GM19438 (cell line): ENCODE data around the gene ISCU.
"Not testable (repeated sequence)": the region's sequence is repeated elsewhere in the genome, so short reads cannot be mapped to it uniquely, and the experiment has no call there.

Source experiments
- ATAC-seq: cut with Tn5 transposase; IDR thresholded peaks from one replicate; pipeline ENCODE4 v1.9.1; 2021; ENCODE audit warnings: low read depth; ENCODE audit not compliant: unreplicated experiment

ISCU gene

DNA sequence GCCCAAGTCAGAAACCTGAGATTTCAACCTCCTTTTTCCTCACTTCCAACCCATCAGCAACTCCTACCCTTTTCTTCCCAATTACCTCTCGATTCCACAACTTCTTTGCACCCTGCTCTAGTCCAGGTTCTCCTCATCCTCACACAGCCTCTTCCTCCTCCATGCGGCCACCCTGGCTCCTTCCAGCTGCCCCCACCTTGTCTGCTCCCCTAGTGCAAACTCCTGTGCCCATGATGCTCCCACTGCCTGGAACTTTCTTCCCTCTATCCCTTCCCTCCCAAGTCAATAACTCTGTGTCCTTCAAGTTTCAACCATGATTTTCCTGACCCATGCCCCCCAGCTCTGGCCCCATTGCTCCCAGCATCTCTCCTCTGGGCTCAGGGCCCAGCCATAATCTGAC lies 54.0 kb downstream of the ISCU start:
- no peak for ATAC-seq

DNA sequence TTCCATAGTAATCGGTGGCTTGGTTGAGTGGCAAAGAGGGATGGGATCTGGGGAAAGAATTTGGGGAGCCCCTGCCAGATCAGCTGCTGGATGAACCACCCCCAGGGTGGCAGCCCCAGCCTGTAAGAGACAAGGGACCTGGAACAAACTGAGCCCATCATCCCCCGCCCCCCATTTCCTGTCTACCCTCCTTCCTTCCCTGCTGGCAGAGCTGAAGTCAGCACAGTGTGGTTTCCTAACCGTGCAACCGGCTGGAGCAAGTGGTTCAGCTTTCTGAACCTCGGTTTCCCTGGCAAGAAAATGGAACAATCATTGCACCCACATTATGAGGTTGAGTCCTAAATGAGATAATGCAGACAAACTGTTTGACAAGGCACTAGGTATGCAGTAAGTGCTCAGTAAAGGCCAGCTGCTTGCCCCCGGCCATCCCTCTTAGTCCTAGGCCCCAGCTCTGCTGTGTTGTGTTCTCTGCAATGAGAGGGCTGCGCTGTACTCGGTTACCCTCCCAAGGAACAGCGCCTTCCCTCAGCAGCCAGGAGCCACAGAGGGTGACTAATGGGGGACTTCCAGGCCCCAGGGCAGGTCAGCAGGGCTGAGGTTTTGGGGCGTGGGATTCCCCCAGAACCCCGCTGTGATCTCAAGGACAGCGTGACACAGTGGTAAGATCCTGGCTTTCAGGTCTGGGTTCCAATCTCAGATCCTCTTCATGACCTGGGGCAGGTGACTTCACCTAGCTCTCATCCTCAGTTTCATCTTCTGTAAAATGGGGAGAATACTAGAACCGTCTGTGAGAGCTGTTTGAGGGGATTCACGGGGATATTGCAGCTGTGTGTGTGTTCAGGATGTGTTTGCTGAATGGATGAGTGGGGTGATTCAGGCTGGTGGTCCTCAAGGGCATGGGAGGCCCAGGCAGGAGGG lies 54.8 kb downstream of the ISCU start:
- ATAC-seq: peak; percentile 65

DNA sequence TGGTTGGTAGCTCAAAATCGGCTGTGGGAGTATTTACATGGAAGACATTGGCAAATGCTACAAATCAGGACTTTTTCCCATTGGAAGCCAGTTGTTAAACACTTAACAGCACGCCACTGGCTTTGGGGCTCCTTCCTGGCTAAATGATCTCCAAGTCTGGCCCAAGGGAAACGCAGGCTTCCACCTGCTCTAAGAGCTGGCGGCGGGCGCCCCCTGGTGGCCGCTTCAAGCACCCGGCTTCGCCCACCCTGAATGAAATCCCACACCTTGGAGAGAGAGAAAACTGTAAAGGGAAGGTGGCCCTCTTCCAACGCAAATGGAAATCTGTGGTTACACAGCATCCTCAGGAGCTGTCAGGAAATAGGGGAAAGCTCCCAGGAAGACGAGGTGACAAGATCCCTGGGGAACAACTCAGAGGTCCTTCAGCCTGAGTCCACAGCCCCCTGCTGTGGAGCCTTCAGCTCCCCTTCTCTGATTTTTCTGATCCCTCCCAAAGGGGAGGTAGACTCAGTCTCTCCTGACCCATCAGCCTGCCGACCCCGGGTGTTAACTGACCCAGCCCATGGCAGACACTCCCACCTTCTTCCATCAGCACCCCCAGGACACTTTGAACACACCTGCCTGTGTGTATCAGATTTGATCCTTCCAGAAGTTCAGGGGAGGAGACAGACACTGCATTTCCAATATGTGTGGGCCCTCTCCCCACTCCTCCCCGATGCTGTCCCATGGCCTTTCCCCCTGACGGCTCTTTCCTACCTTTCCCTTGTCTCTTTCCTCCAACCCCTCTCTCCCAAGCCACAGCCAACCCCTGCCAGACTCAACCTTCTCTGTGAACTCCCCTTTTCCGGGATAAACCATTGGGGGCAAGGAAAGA lies 55.9 kb downstream of the ISCU start:
- ATAC-seq: no peak

DNA sequence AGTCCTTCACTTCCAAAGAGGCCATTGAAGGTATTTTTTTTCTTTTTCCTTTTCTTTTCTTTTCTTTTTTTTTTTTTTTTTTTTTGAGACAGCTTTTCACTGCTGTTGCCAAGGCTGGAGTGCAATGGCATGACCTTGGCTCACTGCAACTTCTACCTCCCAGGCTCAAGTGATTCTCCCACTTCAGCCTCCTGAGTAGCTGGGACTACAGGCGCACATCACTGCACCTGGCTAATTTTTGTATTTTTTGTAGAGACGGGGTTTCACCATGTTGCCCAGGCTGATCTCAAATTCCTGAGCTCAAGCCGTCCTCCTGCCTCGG lies 56.5 kb downstream of the ISCU start:
- not testable (repeated sequence) for ATAC-seq
